IMR-90 (cell line): ENCODE results near the gene PLEKHG1. TPM values are rescaled to one million over a fixed set of nuclear protein-coding genes. Genes with fewer than 3 reads are reported as not detected.

Experiments
- ATAC-seq: fragments of 200-7000 bp; cut with Tn5 transposase; 2 replicates; pipeline ENCODE4 v1.9.1; 2020; ENCODE audit warnings: low read depth, mild to moderate bottlenecking, moderate library complexity
- BruUV-seq: library from RNA; stranded (reverse); fragments of 400-500 nt; replicated peaks from 2 replicates; lab custom pipeline; 2021; lab: Mats Ljungman, UMichigan
- CTCF ChIA-PET: fragments of 300-600 bp; formaldehyde crosslinking; extraction: SDS; loops from one replicate; lab custom pipeline; 2021; ENCODE audit warnings: antibody characterized with exemption; lab: Yijun Ruan, JAX
- POLR2A ChIA-PET: fragments of 300-600 bp; sonication (Branson Sonifier 250); formaldehyde crosslinking; loops from one replicate; lab custom pipeline; 2022; ENCODE audit warnings: antibody characterized with exemption; ENCODE audit not compliant: unreplicated experiment; lab: Charles Lee
- DNase-seq: peaks from one replicate; pipeline ENCODE4 v3.0.0; 2013
- H2AFZ ChIP-seq: replicated peaks from 2 replicates; pipeline ENCODE3; 2013; ENCODE audit warnings: low read length, mild to moderate bottlenecking; ENCODE audit not compliant: poor library complexity
- H2AK5ac ChIP-seq: 2 replicates; pipeline ENCODE4 v1.6.1; 2013; ENCODE audit warnings: low read depth, low read length, inconsistent platforms
- H2AK9ac ChIP-seq: replicated peaks from 2 replicates; pipeline ENCODE3; 2013; ENCODE audit warnings: mild to moderate bottlenecking, low read depth, low read length, moderate library complexity; ENCODE audit not compliant: poor library complexity
- H2BK120ac ChIP-seq: 2 replicates; pipeline ENCODE4 v1.6.1; 2013; ENCODE audit warnings: low read depth, low read length, inconsistent platforms
- H2BK15ac ChIP-seq: 3 replicates; pipeline ENCODE4 v1.6.1; 2013; ENCODE audit warnings: low read depth, low read length, inconsistent platforms
- H2BK20ac ChIP-seq: 2 replicates; pipeline ENCODE4 v1.6.1; 2013; ENCODE audit warnings: low read depth, mild to moderate bottlenecking, inconsistent platforms, low read length, moderate library complexity
- H2BK5ac ChIP-seq: 2 replicates; pipeline ENCODE4 v1.6.1; 2013; ENCODE audit warnings: mild to moderate bottlenecking, low read depth, low read length, inconsistent platforms; ENCODE audit not compliant: poor library complexity, severe bottlenecking
- H3K14ac ChIP-seq: replicated peaks from 2 replicates; pipeline ENCODE4 v1.6.1; 2013; ENCODE audit warnings: low read depth, low read length, inconsistent platforms
- H3K18ac ChIP-seq: 2 replicates; pipeline ENCODE4 v1.6.1; 2013; ENCODE audit warnings: low read depth, low read length, control low read depth
- H3K23ac ChIP-seq: 2 replicates; pipeline ENCODE4 v1.6.1; 2013; ENCODE audit warnings: low read depth, low read length, inconsistent platforms
- H3K27ac ChIP-seq: 2 replicates; pipeline ENCODE4 v1.5.1; 2013; ENCODE audit warnings: mild to moderate bottlenecking, control low read depth, low read length; ENCODE audit not compliant: insufficient read depth
- H3K27me3 ChIP-seq: 2 replicates; pipeline ENCODE4 v1.6.1; 2013; ENCODE audit warnings: low read length; ENCODE audit not compliant: control insufficient read depth, insufficient read depth
- H3K36me3 ChIP-seq: 2 replicates; pipeline ENCODE4 v1.6.1; 2013; ENCODE audit warnings: low read length, mixed read lengths; ENCODE audit not compliant: control insufficient read depth, insufficient read depth
- H3K4ac ChIP-seq: 2 replicates; pipeline ENCODE4 v1.6.1; 2013; ENCODE audit warnings: low read depth, low read length, inconsistent platforms
- H3K4me1 ChIP-seq: 2 replicates; pipeline ENCODE4 v1.6.1; 2013; ENCODE audit warnings: low read length, mixed read lengths; ENCODE audit not compliant: control insufficient read depth, insufficient read depth
- H3K4me2 ChIP-seq: 2 replicates; pipeline ENCODE4 v1.6.1; 2013; ENCODE audit warnings: low read depth, mild to moderate bottlenecking, control low read depth, low read length, moderate library complexity
- H3K4me3 ChIP-seq: 2 replicates; pipeline ENCODE4 v1.5.1; 2013; ENCODE audit warnings: low read depth, mild to moderate bottlenecking, control low read depth, low read length, moderate library complexity; ENCODE audit not compliant: insufficient read depth
- H3K56ac ChIP-seq: 2 replicates; pipeline ENCODE4 v1.6.1; 2013; ENCODE audit warnings: low read length, inconsistent platforms; ENCODE audit not compliant: insufficient read depth; ENCODE audit errors: extremely low read depth
- H3K79me1 ChIP-seq, 2 experiments: 2 replicates each; pipeline ENCODE4 v1.6.1; 2013; ENCODE audit warnings: low read length in 2 of 2, inconsistent platforms in 1 of 2, low read depth in 1 of 2
- H3K9ac ChIP-seq: 2 replicates; pipeline ENCODE4 v1.6.1; 2013; ENCODE audit warnings: low read depth, low read length, control low read depth
- H3K9me1 ChIP-seq: 2 replicates; pipeline ENCODE4 v1.6.1; 2013; ENCODE audit warnings: low read length, inconsistent platforms; ENCODE audit not compliant: insufficient read depth
- H3K9me3 ChIP-seq: 2 replicates; pipeline ENCODE4 v1.6.1; 2013; ENCODE audit warnings: low read length; ENCODE audit not compliant: control insufficient read depth, insufficient read depth
- H4K20me1 ChIP-seq: 2 replicates; pipeline ENCODE4 v1.6.1; 2013; ENCODE audit warnings: low read length, inconsistent platforms; ENCODE audit not compliant: insufficient read depth
- H4K5ac ChIP-seq: 2 replicates; pipeline ENCODE4 v1.6.1; 2013; ENCODE audit warnings: mild to moderate bottlenecking, low read depth, low read length, control low read depth
- H4K8ac ChIP-seq, 2 experiments: 2 replicates each; pipeline ENCODE4 v1.6.1; 2013; ENCODE audit warnings: low read depth in 2 of 2, low read length in 2 of 2, control low read depth in 1 of 2, inconsistent platforms in 1 of 2
- H4K91ac ChIP-seq: 2 replicates; pipeline ENCODE4 v1.6.1; 2013; ENCODE audit warnings: low read depth, low read length, inconsistent platforms; ENCODE audit not compliant: insufficient read depth
- BHLHE40 ChIP-seq: fragments of 150-350 bp; IDR thresholded peaks from 2 replicates; pipeline ENCODE4 v1.6.1; 2016; ENCODE audit warnings: mild to moderate bottlenecking, low read depth, low read length
- CHD1 ChIP-seq: IDR thresholded peaks from 2 replicates; pipeline ENCODE4 v1.6.1; 2012; ENCODE audit warnings: low read depth, low read length, improper control_type of control experiment
- FOS ChIP-seq: fragments of 150-350 bp; IDR thresholded peaks from 2 replicates; pipeline ENCODE4 v1.6.1; 2016; ENCODE audit warnings: low read depth, low read length
- MAFK ChIP-seq: IDR thresholded peaks from 2 replicates; pipeline ENCODE4 v1.6.1; 2012; ENCODE audit warnings: low read depth, low read length, improper control_type of control experiment
- MAZ ChIP-seq: IDR thresholded peaks from 2 replicates; pipeline ENCODE4 v1.6.1; 2012; ENCODE audit warnings: low read depth, mild to moderate bottlenecking, low read length, improper control_type of control experiment, moderate library complexity, borderline replicate concordance
- MXI1 ChIP-seq: IDR thresholded peaks from 2 replicates; pipeline ENCODE4 v1.6.1; 2012; ENCODE audit warnings: low read depth, mild to moderate bottlenecking, low read length, moderate library complexity, borderline replicate concordance
- NFE2L2 ChIP-seq: fragments of 150-350 bp; IDR thresholded peaks from 2 replicates; pipeline ENCODE4 v1.6.1; 2016; ENCODE audit warnings: low read depth, mild to moderate bottlenecking, low read length
- RAD21 ChIP-seq: IDR thresholded peaks from 2 replicates; pipeline ENCODE4 v1.6.1; 2012; ENCODE audit warnings: low read length, improper control_type of control experiment
- RFX5 ChIP-seq: IDR thresholded peaks from 2 replicates; pipeline ENCODE4 v1.8.0; 2012; ENCODE audit warnings: low read depth, mild to moderate bottlenecking, low read length, moderate library complexity
- WGBS, 2 experiments: methylation state at CpG; one replicate each; pipeline versions ENCODE4 v1.1.5 to v1.1.7; 2013; ENCODE audit warnings: missing lambda C conversion rate in 2 of 2; ENCODE audit not compliant: insufficient read length in 1 of 2; ENCODE audit errors: extremely low coverage in 2 of 2; 5-methylcytosine and 5-hydroxymethylcytosine counted together
- dilution Hi-C: fragments of 300-500 bp; cut with HindIII; formaldehyde crosslinking; loops from one replicate; pipeline ENCODE4 v1.14.3; 2018; ENCODE audit warnings: low sequenced_read_pairs; ENCODE audit not compliant: unreplicated experiment
- in situ Hi-C: fragments of 300-500 bp; cut with MboI; formaldehyde crosslinking; loops from 3 replicates; pipeline ENCODE4 v1.14.3; 2019; ENCODE audit warnings: low sequenced_read_pairs, inconsistent platforms, mixed read lengths
- intact Hi-C: fragments of 100-400 bp; cut with micrococcal nuclease; formaldehyde crosslinking; loops from 2 replicates; pipeline ENCODE4 v1.10.0; 2022
- polyA plus RNA-seq, 3 experiments: library from polyadenylated mRNA; depleted of rRNA; stranded (reverse); fragments of >200 nt; gene quantifications; 2 replicates each; pipeline ENCODE4 v1.2.3, GENCODE V29; 2012; ENCODE audit warnings: low replicate concordance in 1 of 3
- total RNA-seq: library from RNA; depleted of rRNA; stranded (reverse); fragments of >200 nt; gene quantifications from 2 replicates; pipeline ENCODE4 v1.2.3, GENCODE V29; 2012
- TF ChIP-seq, protein P1 (sequence below): fragments of 150-350 bp; IDR thresholded peaks from 2 replicates; pipeline ENCODE4 v1.6.1; 2016; ENCODE audit warnings: low read depth, mild to moderate bottlenecking, low read length, moderate library complexity, borderline replicate concordance

PLEKHG1 gene
- total and polyA plus RNA-seq, 2 of the 4 experiments (the other 2 are of a cell fraction) = 0.09 to 0.36 TPM

DNA sequence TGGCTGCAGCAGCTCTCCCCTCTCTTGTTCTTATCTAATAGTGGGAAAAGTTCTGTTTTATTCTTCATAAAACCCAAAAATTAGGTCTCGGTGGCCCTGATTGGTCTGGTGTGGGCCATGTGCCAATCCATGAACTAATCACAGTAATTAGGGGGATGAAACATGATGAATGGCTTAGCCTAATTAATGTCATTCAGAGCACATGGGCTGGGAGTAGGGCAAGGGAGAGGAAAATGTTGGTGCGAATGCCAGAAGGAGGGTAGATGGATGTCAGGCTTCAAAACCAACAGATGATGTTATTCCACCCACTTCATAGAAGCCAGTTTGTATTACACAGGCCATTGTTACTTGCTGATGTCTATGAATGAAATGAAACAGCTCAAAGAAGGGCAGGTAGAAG lies 46.5 kb downstream of the PLEKHG1 start:
- CTCF ChIA-PET = no interaction called here
- Histone ChIP-seq H2AK5ac (no peak overlapping the region), H3K27me3 (no peaks in the 10 kb centered on the region), H3K9me3 (no peaks in the 10 kb centered on the region), H4K5ac (no peak overlapping the region), H2AFZ (no peak overlapping the region), H3K4me2 (no peak overlapping the region), H2AK9ac (no peak overlapping the region), H2BK15ac (no peak overlapping the region), H3K9me1 (no peaks in the 10 kb centered on the region), H3K27ac (no peak overlapping the region), H2BK120ac (no peak overlapping the region), H3K4me1 (no peaks in the 10 kb centered on the region), H4K91ac (no peak overlapping the region), H3K79me1 (no peaks in the 10 kb centered on the region), H3K14ac (no peak overlapping the region), H3K36me3 (no peaks in the 10 kb centered on the region), H2BK20ac (no peak overlapping the region), H3K9ac (no peak overlapping the region), H4K8ac (no peak overlapping the region), H3K18ac (no peak overlapping the region), H2BK5ac (no peak overlapping the region), H3K4ac (no peak overlapping the region), H4K20me1 (no peaks in the 10 kb centered on the region), H3K4me3 (no peak overlapping the region), H3K56ac (no peak overlapping the region), H3K23ac (no peak overlapping the region)
- POLR2A ChIA-PET = no interaction called here
- dilution Hi-C loops (no loop called here), in situ Hi-C loops (no loop called here), intact Hi-C loops (no loop called here)
- BruUV-seq = no TSS peak
- no CpG with 5 or more reads among the region's 2 CpGs for WGBS, 2 experiments
- ATAC-seq (no peak), DNase-seq (no peak)
- no peak for TF ChIP-seq MAZ
- TF ChIP-seq NFE2L2 = no peak
- TF ChIP-seq BHLHE40 = no peak
- no peak for TF ChIP-seq MAFK
- no peak for TF ChIP-seq MXI1
- TF ChIP-seq RFX5 = no peak
- TF ChIP-seq, protein P1, sequence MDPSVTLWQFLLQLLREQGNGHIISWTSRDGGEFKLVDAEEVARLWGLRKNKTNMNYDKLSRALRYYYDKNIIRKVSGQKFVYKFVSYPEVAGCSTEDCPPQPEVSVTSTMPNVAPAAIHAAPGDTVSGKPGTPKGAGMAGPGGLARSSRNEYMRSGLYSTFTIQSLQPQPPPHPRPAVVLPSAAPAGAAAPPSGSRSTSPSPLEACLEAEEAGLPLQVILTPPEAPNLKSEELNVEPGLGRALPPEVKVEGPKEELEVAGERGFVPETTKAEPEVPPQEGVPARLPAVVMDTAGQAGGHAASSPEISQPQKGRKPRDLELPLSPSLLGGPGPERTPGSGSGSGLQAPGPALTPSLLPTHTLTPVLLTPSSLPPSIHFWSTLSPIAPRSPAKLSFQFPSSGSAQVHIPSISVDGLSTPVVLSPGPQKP = no peak
- TF ChIP-seq FOS = no peak
- TF ChIP-seq CHD1 = no peak
- no peak for TF ChIP-seq RAD21
